GM18498 (cell line): ENCODE results near the gene GJA4.

Source experiments
- ATAC-seq: cut with Tn5 transposase; IDR thresholded peaks from one replicate; pipeline ENCODE4 v1.9.1; 2021; ENCODE audit warnings: mild to moderate bottlenecking, moderate library complexity; ENCODE audit not compliant: unreplicated experiment

Gene GJA4

DNA sequence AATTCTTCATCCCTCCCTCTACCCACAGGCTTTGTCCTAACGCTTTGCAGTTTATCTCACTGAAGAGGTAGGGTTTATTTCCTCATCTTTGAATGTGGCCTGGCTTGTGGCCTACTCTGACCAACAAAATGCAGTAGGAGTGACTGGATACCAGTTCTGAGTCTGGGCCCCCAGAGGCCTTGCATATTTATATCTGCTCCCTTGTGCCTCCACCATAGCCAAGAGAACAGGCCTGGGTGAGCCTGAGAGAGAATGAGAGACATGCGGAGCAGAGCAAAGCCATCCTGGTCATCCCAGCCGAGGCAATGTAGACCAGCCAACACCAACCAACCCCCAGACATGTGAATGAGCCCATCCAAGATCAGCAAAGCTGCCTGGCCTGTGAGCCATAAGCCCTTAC is 36.5 kb downstream of the GJA4 start:
- no peak for ATAC-seq

DNA sequence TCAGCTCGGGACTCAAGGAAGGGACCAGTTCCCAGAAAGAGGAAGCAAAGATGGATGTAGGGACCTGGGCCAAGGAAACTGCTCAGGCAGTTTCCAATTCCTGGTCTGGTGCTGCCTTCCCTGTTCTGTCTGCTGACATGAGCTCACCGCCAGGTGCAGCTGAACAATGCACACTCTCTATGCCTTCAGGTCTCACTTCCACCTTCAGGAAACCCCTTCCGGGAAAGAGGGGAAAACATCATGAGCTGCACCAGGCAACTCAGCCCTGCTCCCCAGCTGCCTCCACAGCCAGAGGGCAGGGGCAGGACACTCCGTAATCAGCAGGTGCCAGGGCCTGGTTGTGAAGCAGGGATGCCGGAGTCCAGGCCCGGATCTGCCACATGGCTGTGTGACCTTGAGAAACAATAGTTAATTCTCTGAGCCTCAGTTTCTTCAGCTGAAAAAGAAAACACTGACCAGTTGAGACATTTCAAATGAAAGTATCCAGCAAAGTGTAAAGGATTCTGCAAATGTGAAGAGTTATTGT is 39.0 kb downstream of the GJA4 start:
- no peak for ATAC-seq

DNA sequence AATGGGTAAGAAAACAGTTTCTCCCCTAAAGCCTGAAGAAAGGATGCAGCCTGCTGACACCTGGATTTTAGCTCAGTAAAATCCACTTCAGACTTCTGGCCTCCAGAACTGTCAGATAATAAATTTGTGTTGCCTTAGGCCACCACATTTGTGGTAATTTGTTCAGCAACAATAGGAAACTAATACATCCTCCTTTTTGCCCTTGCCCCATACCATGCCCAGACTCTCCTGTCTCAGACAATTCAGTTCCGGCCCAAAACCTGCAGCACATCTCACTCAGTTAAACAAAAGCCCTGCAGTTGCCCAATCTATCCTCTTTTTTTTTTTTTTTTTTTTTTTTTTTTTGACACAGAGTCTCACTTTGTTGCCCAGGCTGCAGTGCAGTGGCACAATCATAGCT is 40.9 kb downstream of the GJA4 start:
- ATAC-seq, result no peak

DNA sequence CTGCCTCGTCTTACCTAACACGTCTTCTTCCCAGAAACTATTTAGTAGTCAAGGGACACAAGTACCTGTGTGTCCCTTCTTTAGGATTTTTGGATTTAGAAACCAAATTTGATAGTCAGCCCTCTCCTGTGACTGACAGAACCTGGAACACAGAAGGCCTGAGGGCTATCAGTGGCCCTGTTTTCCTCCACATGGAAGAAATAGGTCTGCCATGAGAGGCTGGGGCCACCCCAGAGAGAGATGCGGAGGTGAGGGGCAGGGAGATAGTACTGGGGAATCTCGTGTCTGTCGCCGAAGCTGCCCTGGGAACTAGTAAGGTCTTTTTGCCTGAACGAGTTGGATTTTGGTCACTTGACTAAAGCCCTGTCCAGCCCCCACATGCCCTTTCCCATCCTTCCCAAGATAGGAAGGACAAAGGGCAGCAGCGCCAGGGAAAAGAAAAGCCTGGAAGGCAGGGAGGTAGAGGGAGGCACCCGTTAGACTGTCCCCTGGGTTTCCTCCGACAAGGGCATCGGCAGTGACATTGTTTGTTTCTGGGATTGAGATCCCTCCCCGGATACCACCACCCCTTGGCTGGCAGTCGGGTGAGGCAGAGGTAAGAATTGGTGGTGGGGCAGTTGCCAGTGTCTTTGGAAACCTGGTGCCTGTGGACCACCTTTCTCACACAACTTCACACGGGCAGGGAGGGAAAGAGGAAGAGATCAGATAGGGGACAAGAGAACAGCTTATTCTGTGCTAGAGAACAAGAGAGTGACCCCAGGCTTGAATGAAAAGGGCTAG is 46.9 kb downstream of the GJA4 start:
- no peak for ATAC-seq

DNA sequence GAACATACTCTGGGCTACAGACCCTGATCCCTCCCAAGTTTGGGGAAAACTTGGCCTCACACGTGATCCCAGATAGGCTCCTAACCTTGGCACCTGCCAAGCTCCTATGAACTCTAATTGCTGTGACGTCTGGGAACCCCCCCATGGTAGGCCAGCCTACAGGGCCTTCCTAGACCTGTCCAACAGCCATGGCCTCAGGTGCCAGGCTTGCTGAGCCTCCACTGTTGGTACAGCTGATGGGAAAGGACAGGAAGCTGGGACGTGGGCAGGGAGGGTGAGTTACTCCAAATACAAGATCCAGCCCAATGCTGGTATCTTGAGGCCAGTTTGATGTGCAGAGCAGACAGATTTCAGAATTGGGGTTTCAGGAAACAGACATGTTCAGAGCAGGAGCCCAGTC is 47.6 kb downstream of the GJA4 start:
- no peak for ATAC-seq

DNA sequence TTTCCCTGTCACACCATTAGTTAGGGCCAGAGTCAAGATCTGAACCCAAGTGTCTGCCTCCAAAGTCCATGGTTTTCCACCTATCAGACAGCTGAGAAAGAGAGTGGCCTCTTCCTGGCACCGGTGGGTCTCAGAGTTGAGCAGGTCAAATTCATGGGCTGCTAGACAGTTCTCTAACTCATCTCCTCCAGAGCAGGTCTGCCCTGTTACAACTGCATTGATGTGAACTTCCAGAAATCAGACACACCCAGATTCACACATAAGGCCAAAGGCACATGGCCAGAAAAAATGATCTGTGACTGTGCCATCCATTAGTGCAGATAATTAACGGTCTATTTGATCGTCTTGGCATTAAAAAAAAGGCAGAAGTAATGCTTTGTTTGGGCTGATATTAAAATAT is 49.3 kb downstream of the GJA4 start:
- no peak for ATAC-seq

DNA sequence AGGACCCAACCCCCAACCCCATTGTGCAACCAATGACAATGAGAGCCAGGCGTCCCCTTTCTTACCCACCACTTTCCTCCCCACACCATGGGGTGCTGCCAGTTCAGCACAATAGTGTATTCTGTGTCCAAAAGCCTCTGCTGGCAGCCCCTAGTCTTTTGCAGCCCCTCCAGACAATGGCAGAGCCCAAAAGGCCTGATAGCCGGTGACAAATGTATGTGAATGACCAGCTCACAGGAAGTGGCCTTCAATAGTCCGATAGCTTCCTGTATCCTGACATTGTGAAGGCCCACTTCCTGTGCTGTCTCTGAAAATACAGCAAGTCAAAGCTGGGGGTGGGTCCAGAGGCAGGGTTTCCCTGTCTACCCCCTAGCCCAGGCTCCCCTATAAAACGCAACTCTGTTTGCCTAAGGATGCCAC is 50.2 kb downstream of the GJA4 start:
- no peak for ATAC-seq

DNA sequence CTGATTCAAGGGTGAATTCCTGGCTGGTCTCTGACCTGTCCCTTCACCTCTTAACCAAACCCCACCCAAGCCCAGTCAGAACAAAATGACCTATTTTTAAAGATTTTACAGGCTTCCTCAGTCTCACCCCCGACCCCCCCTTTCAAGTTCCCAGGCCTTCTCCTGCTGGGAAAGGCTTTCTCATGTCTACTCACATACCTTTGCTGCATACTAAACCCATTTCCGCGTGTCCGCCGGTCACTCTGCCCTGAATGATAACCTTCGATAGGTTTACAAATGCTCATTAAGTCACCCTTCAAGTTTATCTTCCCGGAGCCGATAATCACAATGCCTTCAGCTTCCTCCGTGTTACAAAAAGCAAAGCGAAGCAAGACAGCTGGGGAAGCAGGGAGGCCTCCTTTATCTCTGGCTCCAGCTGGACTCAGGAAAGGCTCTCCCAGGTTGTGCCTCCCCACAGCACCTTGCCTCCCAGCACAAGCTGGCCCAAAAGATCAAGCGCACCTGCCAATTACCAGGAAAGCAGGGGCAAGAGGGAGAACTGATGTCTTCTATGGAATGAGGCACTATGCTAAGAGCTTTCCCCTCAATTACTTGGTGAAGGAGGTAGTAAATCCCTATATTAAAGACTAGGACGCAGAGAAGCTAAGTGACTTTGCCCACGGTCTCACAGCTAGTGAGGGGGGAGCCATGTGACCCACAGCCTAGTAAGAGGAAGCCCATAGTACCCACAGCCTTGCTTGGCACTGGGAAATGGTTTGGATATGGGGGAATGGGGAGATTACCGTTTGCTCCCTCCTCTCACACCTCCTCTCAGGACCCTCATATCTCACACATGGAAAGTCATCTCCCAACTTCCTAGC is 50.8 kb downstream of the GJA4 start:
- ATAC-seq, result no peak

DNA sequence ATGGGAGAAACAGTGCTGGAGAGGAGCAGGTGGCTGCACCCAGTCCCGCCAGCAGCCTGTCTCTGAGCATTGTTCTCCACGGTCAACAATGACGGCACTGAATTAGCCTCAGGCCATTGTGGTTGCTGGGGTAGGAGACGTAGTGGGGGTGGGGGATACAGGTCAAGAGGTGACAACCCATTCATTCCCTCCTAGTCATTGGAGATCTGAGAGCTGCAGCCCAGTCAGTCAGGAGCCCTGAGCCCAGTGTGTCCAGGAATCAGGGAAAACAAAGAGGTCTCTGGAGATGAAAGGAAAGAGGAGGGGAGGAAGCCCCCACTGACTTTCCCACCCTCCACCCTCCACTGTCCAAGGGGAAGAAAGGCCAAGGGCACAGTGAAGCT is 51.4 kb downstream of the GJA4 start:
- no peak for ATAC-seq
